ENCODE results near the gene VHLL.

Gene VHLL

DNA sequence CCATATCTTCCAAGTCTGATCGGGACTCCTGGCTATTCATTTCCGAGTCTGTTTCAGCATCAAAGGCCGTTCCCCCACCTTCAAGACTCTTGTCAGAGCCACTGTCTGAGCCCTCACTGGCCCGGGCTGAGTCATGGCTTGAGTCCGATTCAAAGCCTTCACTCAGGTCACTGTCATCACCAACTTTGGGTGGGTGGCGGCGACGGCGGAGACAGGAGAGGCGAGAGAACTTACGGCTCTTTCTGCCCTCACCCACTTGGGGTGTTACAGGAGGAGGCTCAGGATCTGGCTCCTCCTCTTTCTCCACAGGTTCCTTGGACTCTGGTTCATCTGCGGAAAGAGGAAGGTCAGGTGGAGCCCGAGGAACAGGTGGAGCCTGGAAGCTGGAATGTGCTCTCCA is 33.1 kb downstream of the VHLL start:
- TF ChIP-seq, protein P1, sequence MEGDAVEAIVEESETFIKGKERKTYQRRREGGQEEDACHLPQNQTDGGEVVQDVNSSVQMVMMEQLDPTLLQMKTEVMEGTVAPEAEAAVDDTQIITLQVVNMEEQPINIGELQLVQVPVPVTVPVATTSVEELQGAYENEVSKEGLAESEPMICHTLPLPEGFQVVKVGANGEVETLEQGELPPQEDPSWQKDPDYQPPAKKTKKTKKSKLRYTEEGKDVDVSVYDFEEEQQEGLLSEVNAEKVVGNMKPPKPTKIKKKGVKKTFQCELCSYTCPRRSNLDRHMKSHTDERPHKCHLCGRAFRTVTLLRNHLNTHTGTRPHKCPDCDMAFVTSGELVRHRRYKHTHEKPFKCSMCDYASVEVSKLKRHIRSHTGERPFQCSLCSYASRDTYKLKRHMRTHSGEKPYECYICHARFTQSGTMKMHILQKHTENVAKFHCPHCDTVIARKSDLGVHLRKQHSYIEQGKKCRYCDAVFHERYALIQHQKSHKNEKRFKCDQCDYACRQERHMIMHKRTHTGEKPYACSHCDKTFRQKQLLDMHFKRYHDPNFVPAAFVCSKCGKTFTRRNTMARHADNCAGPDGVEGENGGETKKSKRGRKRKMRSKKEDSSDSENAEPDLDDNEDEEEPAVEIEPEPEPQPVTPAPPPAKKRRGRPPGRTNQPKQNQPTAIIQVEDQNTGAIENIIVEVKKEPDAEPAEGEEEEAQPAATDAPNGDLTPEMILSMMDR (IDR thresholded peaks at IDR 0.05; ENCODE audit: low read depth, low read length): no peak
- H3K4me3 ChIP-seq (ENCODE audit: low read depth, low read length): no peak overlapping the region

DNA sequence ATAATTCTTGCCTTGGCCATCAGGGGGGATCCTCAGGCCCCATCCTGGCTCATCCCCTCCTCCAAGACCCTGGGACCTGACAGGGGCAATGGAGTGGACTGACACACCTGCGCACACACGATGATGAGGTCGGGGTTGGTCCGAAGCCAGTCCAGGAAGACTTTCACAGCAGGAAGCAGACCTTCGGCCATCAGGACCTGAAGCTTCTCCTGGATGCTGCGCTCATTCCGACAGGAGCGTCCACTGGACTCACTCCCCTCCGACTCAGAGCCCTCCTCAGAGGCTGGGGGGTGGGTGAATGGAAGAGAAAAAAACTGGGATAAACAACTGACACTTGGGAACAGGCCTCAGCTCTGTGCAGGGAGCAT is 35.8 kb downstream of the VHLL start:
- no peak overlapping the region for H3K4me3 ChIP-seq (ENCODE audit: low read depth, low read length)
- TF ChIP-seq, protein P1 (IDR thresholded peaks at IDR 0.05; ENCODE audit: low read depth, low read length): no peak

GRCh38 chr1:156262461-156263287 is 36.4 kb downstream of the VHLL start:
- no peak overlapping the region for H3K4me3 ChIP-seq (ENCODE audit: low read depth, low read length)
- TF ChIP-seq, protein P1 (IDR thresholded peaks at IDR 0.05; ENCODE audit: low read depth, low read length): no peak

GRCh38 chr1:156260896-156261295 is 38.2 kb downstream of the VHLL start:
- H3K4me3 ChIP-seq (ENCODE audit: low read depth, low read length): no peak overlapping the region
- TF ChIP-seq, protein P1 (IDR thresholded peaks at IDR 0.05; ENCODE audit: low read depth, low read length): no peak

- H3K4me3 ChIP-seq (ENCODE audit: low read depth, low read length): no peak overlapping the region
- TF ChIP-seq, protein P1 (IDR thresholded peaks at IDR 0.05; ENCODE audit: low read depth, low read length): no peak
These were observed 39.3 kb downstream of the VHLL start for GRCh38 chr1:156259805-156260204.

DNA sequence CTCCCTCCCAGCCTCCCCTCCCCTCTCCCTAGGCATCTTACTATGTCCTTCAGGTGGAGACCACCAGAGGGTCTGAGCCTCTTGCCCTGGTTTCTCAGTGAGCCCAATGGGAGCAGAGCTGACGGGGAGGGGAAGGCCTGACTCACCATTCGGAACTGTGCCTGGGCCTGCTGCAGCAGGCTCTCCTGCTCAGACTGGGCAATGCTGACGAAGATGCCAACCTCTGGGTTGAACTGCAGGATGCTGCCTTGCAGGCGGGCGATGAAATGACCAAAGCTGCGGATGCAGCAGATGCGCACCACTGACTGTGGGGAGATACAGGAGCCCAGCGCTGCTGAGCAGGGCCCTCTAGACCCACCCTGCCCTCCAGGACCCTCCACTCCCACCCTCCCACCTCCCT is 40.2 kb downstream of the VHLL start:
- TF ChIP-seq, protein P1 (IDR thresholded peaks at IDR 0.05; ENCODE audit: low read depth, low read length): no peak
- H3K4me3 ChIP-seq (ENCODE audit: low read depth, low read length): no peak overlapping the region

GRCh38 chr1:156257711-156258110 is 41.4 kb downstream of the VHLL start:
- no peak overlapping the region for H3K4me3 ChIP-seq (ENCODE audit: low read depth, low read length)
- TF ChIP-seq, protein P1 (IDR thresholded peaks at IDR 0.05; ENCODE audit: low read depth, low read length): no peak

Data from WI38 (cell line).